NCI-H1105 (cell line): Measurements from ENCODE around the gene FOXD2.
"Not testable (repeated sequence)": the region's sequence is repeated elsewhere in the genome, so short reads cannot be mapped to it uniquely, and the experiment has no call there.

Source experiments
- DNase-seq: peaks from one replicate; lab custom pipeline; 2025; lab: John Stamatoyannopoulos, UW

FOXD2 gene

GRCh38 chr1:47439819-47440598 lies 2.2 kb downstream of the FOXD2 start:
- DNase-seq: no peak

GRCh38 chr1:47440599-47441081 lies 2.8 kb downstream of the FOXD2 start:
- DNase-seq: no peak

GRCh38 chr1:47441450-47442106 lies 3.7 kb downstream of the FOXD2 start:
- no peak for DNase-seq

GRCh38 chr1:47442202-47442601 lies 4.4 kb downstream of the FOXD2 start:
- no peak for DNase-seq

- DNase-seq: no peak
Measured at GRCh38 chr1:47442842-47443529, 5.1 kb downstream of the FOXD2 start.

DNA sequence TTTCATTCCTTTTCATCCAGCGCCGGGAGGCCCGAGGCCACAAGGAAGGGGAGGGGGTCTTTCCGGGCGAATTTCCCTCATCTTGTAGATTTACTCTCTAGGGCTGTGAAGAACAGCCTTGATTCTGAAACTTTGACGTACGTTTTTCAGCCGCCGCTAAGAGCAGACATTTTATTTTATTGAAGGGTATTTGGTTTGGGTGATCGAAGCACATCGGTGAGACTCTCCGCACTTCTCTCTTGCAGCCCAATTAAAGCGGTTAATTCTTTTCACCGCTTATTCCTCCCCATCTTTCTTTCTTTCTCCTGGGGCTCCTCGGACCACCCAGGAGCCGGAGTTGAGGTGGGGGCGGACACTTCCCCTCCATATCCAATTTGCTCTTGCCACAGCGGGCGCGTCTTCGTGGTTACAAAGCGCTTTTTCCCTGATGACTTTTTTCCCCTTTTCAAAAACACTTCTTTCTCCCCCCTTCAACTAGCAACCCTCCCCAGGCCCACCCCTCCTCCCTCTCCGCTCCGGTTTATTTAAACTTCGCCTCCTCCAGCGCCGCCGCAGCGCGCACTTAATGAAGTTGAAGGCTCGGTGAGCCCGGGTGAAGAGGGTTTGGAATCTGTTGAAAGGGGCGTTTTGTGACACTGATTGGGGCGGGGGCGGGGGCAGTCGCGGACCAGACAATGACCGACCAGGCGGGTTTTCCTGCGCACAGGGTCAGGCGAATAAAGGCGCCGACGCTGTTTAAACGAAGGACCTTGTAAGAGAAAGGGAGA lies 5.9 kb downstream of the FOXD2 start:
- DNase-seq: no peak

DNA sequence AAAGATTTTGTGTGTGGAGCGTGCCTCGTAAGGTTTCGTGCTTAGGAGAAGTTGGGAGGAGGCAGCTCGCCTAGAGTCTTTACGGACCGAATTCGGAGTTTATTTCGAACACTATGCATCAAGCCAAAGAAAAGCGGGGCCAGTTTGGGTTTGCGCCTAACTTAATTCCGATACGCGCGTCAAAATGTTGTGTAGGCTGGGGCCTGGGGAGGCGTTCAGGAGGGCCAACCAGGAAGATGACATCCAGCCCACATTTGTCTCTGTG lies 6.4 kb downstream of the FOXD2 start:
- no peak for DNase-seq

GRCh38 chr1:47444562-47445465 lies 7.0 kb downstream of the FOXD2 start:
- DNase-seq: no peak

GRCh38 chr1:47445823-47446550 lies 8.1 kb downstream of the FOXD2 start:
- no peak for DNase-seq

DNA sequence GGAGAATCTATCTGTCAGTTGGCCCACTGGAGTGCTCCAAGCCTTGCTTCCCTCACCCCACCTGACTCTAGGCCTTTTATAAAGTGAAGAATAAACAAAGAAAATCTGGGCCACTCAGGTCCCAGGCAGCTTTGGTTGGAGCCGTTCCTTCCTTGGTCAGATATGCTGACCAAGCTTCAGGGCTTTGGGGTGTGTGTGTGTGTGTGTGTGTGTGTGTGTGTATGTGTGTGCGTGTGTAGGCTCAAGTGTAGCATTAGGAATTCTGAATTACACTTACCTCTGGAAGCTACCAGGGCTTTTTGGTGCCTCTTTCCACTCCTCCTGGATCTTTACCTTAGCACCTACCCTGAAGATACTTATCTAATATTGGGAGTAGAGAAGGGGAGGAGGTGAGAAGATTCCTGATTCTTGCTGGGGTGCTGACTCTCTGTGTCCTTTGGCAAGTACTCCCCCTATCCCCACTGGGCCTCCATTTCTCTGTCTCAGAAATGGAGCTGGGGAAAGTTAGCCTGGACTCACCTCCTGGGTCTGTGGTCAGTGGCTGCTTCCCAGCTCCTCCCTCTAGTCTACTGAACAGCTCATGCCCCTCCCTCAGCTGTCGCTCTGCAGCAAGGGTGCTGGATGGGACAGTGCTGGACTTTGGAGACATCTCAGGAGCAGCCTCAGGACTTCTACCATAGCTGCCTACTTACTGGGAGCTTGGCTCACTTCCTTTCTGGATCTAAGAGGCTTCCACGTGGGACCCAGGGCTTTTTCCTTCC lies 10.8 kb downstream of the FOXD2 start:
- DNase-seq: no peak

DNA sequence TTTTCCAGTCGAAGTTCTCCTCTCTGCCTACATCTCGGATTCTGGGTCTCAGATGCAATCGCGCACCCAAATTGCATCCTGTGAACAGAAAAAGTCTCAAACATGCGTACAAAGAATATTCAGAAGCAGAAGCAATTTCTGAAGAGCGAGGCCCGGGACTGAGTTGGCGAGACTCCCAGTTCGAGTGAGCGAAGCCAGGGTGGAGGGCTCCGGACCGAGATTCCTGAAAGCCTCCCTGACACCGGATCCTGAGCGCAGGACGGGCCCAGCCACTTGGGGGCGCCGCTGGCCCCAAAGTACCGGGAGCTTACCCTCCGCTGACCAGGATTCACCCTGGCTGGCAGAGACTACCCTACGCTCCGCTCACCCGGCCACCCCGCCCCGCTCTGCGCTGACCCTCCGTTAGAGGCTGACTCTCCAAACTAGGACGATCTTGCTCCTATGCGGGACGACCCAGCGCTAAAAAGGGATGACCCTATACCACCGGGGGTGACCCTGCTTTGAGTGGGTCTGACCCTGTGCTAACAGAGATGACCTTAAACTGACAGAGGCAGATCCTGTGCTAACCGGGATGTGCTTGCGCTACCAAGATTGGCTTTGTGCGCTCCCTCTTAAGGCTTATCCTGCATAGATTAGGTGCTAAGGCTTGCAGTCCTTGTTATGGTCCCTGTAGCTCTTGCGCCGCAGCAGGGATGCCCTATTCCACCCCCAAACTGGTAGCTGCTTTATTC lies 12.1 kb downstream of the FOXD2 start:
- DNase-seq: no peak

DNA sequence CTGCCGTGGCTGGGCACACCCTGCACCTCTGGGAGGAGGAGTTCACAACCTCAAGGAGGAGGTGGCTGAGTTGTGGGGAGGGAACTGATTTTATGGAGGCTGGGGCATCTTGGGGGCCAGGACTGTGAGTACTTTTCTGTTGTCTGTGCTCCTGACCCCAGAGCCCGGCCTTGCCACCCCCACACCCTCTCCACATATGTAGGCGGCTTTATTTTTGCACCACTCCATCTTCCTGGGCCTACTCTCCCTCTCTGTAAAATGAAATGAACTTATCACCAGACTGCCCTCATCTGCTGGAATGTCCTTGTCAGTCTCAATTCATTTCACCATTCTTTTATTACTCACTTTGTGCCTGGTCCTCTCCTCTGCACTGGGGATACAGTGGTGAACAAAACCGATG lies 12.8 kb downstream of the FOXD2 start:
- DNase-seq: no peak

DNA sequence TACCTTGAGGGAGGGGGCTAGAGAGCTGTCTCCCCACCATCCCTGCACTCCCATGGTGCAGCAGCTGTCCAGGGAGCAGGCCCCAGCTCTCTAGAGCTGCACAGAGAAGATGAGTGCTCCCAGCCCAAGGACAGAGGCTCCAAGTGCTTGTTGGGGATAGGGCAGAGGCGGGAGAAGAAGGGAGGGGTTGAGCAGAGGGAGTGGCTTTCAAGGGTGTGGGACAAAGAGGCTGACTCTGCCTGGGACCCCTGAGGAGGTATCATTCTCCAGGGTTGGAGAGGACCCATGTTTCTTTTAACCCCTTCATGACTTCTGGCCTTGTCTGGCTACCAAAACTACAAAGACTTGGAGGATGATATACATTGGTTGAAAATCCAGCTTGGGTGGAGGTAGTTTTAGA lies 14.6 kb downstream of the FOXD2 start:
- DNase-seq: no peak

GRCh38 chr1:47453910-47454309 lies 16.1 kb downstream of the FOXD2 start:
- not testable (repeated sequence) for DNase-seq

GRCh38 chr1:47456250-47456649 lies 18.4 kb downstream of the FOXD2 start:
- DNase-seq: no peak

GRCh38 chr1:47457547-47457946 lies 19.7 kb downstream of the FOXD2 start:
- DNase-seq: not testable (repeated sequence)

GRCh38 chr1:47459253-47459788 lies 21.5 kb downstream of the FOXD2 start:
- peak; percentile 32 for DNase-seq

DNA sequence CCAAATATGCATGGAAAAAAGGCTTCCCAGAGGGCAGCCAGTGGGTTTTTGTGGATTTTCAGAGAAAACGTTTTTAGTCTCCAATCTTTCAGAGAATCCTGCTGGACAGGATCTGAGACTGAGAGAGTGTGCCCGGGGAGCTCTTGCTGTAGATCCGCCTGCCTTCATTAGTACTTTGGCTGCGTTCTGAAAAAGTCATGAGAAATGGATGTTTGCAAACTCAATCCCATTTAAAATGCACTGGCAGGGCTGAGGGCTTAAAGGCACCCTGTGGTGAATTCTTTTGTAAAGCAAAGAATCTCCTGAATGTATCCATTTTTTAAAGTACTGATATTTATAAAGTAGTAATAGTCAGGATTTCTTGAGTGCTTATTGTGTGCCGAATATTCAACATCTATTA lies 22.2 kb downstream of the FOXD2 start:
- no peak for DNase-seq

DNA sequence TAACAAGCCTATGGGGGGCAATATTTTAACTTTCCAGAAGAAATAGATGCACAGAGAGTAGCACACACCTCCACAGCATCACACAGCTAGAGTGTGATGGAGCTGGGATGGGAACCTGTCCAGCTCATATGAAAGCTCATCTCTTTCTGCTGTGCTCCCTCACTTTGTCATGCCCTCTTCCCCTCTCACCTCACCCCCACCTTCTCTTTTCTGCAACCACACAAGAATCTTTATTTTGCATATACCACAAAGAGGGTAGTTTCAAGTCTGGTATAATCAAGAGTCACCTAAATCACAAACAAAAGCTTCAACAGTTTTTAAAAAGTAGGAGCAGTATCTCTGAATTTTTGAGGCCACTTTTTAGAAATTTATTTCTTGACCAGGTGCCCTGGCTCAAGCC lies 22.6 kb downstream of the FOXD2 start:
- DNase-seq: no peak
